Uterus (tissue), 4 donors: ENCODE results near the gene ARHGAP31. TPM values are rescaled to one million over a fixed set of nuclear protein-coding genes. Genes with fewer than 3 reads are reported as not detected.
"Not testable (repeated sequence)": the region's sequence is repeated elsewhere in the genome, so short reads cannot be mapped to it uniquely, and the experiment has no call there.

ENCODE experiments used
- DNase-seq, 2 donors: peaks; one replicate each; pipeline ENCODE4 v3.0.0-alpha.2; 2019 to 2020
- H3K27ac ChIP-seq, 2 donors: fragments of 200-600 bp; sonication (generic); 1 replicate in 1 of 2; 2 replicates in 1 of 2; pipeline ENCODE4 v1.5.1; 2016 to 2018
- H3K27me3 ChIP-seq, 2 donors: fragments of 200-600 bp; sonication (generic); one replicate each; pipeline ENCODE4 v1.5.1; 2018 to 2019; ENCODE audit warnings: control low read depth in 1 of 2
- H3K36me3 ChIP-seq, 2 donors: fragments of 200-600 bp; sonication (generic); one replicate each; pipeline ENCODE4 v1.5.1; 2019; ENCODE audit warnings: control low read depth in 1 of 2
- H3K4me1 ChIP-seq, 2 donors: fragments of 200-600 bp; sonication (generic); one replicate each; pipeline ENCODE4 v1.5.1; 2018 to 2019; ENCODE audit warnings: control low read depth in 1 of 2
- H3K4me3 ChIP-seq, 2 donors: fragments of 200-600 bp; sonication (generic); 1 replicate in 1 of 2; 2 replicates in 1 of 2; pipeline ENCODE4 v1.5.1; 2018 to 2019; ENCODE audit warnings: mild to moderate bottlenecking in 1 of 2
- H3K9me3 ChIP-seq, 2 donors: fragments of 200-600 bp; sonication (generic); one replicate each; pipeline ENCODE4 v1.5.1; 2019; ENCODE audit warnings: control low read depth in 1 of 2
- POLR2A ChIP-seq, 2 donors: fragments of 450-650 bp; IDR thresholded peaks; one replicate each; pipeline ENCODE4 v1.6.1; 2016; ENCODE audit warnings: antibody characterized with exemption in 2 of 2, mild to moderate bottlenecking in 1 of 2, moderate library complexity in 1 of 2
- intact Hi-C: fragments of 100-400 bp; cut with DNase I; formaldehyde crosslinking; loops from one replicate; pipeline ENCODE4 v1.15.1; 2023; ENCODE audit warnings: low total_unique reads
- total RNA-seq, 4 donors: library from RNA; depleted of rRNA in 3 of 4; stranded (reverse); fragments of >200 nt in 3 of 4; gene quantifications; one replicate each; pipeline versions ENCODE4 v1.1.0 to v1.2.4, GENCODE V29; 2014 to 2023
- TF ChIP-seq, protein P1 (sequence below), 4 experiments: fragments of 200-600 bp in 2 of 4; fragments of 450-650 bp in 2 of 4; sonication (generic) in 2 of 4; IDR thresholded peaks; one replicate each; pipeline ENCODE4 v1.5.1; 2016 to 2019; ENCODE audit warnings: antibody characterized with exemption in 4 of 4, mild to moderate bottlenecking in 2 of 4, moderate library complexity in 1 of 4
- donor health status: DM: yes; HTN: yes; CAD: no.

ARHGAP31 gene
- total RNA-seq, 4 donors from 2014 or later, result 17.6 to 53.2 (median 29.4) TPM

DNA sequence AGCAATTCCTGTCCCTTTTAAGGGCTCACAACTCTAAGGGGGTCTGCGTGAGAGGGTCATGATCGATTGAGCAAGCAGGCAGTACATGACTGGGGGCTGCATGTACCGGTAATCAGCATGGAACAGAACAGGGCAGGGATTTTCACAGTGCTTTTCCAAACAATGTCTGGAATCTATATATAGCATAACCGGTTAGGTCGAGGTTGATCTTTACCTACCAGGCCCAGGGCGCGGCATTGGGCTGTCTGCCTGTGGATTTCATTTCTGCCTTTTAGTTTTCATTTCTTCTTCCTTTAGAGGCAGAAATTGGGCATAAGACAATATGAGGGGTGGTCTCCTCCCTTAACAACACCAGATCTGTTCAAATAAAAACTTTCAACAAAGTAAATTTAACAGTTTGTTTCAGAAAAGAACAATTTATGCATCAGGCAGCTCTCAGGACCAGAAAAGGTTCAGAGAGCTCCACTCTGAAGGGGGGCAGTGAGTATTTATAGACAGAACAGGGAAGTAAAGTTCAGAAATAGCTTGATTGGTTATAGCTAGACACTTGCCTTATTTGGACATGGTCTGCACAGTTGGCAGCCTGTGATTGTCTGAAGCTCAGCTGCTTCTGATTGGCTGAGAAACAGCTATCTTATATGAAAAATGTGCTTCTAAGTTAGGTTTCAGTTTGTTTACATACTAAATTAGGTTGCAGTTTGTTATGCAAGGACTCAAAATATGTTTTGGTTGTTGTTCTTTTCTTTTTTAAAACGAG lies 36.4 kb upstream of the ARHGAP31 start:
- no peaks in the 10 kb centered on the region for H3K27me3 ChIP-seq
- TF ChIP-seq, protein P1, sequence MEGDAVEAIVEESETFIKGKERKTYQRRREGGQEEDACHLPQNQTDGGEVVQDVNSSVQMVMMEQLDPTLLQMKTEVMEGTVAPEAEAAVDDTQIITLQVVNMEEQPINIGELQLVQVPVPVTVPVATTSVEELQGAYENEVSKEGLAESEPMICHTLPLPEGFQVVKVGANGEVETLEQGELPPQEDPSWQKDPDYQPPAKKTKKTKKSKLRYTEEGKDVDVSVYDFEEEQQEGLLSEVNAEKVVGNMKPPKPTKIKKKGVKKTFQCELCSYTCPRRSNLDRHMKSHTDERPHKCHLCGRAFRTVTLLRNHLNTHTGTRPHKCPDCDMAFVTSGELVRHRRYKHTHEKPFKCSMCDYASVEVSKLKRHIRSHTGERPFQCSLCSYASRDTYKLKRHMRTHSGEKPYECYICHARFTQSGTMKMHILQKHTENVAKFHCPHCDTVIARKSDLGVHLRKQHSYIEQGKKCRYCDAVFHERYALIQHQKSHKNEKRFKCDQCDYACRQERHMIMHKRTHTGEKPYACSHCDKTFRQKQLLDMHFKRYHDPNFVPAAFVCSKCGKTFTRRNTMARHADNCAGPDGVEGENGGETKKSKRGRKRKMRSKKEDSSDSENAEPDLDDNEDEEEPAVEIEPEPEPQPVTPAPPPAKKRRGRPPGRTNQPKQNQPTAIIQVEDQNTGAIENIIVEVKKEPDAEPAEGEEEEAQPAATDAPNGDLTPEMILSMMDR (IDR thresholded peaks at IDR 0.05), result no peak
- TF ChIP-seq POLR2A (IDR thresholded peaks at IDR 0.05), result no peak
- H3K9me3 ChIP-seq, result no peaks in the 10 kb centered on the region
- no peak overlapping the region for H3K4me3 ChIP-seq
- H3K27ac ChIP-seq, result no peak overlapping the region
- H3K36me3 ChIP-seq, result no peaks in the 10 kb centered on the region
- intact Hi-C loops, result no loop called here
- no peaks in the 10 kb centered on the region for H3K4me1 ChIP-seq
- no peak for DNase-seq

DNA sequence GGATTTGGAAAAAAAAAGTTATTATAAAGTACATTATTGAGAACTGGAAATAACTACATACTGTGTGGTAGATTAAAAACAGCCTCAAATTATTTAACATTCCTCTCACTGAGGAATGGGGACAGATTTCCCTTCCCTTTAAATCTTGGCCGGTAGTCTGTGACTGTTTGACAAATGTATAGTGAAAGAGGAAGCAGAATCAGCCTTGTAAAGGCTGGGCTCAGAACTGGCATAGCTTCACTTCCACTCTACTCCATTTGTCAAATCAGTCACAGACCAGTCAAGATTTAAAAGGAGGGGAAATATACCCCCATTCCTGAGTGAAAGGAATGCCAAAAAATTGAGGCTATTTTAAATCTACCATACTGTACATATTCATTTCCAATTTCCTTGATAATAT lies 35.3 kb upstream of the ARHGAP31 start:
- no peaks in the 10 kb centered on the region for H3K4me1 ChIP-seq
- no peak for TF ChIP-seq POLR2A (IDR thresholded peaks at IDR 0.05)
- TF ChIP-seq, protein P1 (IDR thresholded peaks at IDR 0.05), result no peak
- H3K36me3 ChIP-seq, result no peaks in the 10 kb centered on the region
- H3K9me3 ChIP-seq, result no peaks in the 10 kb centered on the region
- no peaks in the 10 kb centered on the region for H3K27me3 ChIP-seq
- H3K4me3 ChIP-seq, result no peak overlapping the region
- intact Hi-C loops, result no loop called here
- no peak overlapping the region for H3K27ac ChIP-seq
- no peak for DNase-seq

DNA sequence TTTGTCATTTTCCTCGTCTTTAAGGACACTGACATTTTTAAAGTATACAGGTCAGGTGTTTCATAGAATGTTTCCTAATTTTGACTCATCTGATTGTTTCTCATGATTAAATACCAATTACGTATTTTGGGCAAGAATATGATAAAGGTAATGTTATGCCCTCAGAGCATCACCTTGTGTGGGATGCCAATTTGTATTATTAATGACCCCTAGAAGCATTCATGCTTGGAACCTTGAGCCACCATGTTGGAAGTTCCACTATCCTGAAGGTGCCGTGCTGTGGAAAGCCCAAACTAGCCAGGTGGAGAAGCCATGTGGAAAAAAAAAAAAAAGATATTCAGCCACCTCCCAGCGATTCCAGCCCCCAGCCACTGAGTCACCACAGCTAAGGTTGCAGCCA lies 34.4 kb upstream of the ARHGAP31 start:
- intact Hi-C loops, result no loop called here
- TF ChIP-seq POLR2A (IDR thresholded peaks at IDR 0.05), result no peak
- TF ChIP-seq, protein P1 (IDR thresholded peaks at IDR 0.05), result no peak

DNA sequence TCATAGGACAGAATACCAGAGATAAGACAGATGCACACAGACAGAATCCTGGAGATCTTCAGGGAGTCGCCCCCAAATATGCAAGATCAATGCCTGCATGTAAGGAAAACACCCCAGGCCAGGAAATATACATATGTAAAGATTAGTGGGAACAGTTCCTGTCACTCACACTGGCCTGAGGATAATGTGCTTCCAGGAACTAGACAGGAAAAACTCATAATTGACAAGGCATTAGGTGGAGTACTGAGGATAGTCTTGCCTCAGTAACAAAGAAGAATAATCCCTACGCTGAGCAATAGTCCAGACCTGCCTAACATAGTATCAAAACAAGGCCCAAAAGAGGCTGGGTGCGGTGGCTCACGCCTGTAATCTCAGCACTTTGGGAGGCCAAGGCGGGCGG lies 33.1 kb upstream of the ARHGAP31 start:
- intact Hi-C loops, result no loop called here
- TF ChIP-seq POLR2A (IDR thresholded peaks at IDR 0.05), result no peak
- TF ChIP-seq, protein P1 (IDR thresholded peaks at IDR 0.05), result no peak
- Histone ChIP-seq H3K4me3 (no peak overlapping the region), H3K9me3 (no peaks in the 10 kb centered on the region), H3K36me3 (no peaks in the 10 kb centered on the region), H3K27me3 (no peaks in the 10 kb centered on the region), H3K4me1 (no peaks in the 10 kb centered on the region), H3K27ac (no peak overlapping the region)
- no peak for DNase-seq

More for the DNA sequence above, 34.4 kb upstream of the ARHGAP31 start:
- H3K36me3 ChIP-seq, result no peaks in the 10 kb centered on the region
- no peaks in the 10 kb centered on the region for H3K27me3 ChIP-seq
- DNase-seq, result no peak
- no peaks in the 10 kb centered on the region for H3K9me3 ChIP-seq
- H3K4me1 ChIP-seq, result no peaks in the 10 kb centered on the region
- H3K4me3 ChIP-seq, result no peak overlapping the region
- H3K27ac ChIP-seq, result no peak overlapping the region

DNA sequence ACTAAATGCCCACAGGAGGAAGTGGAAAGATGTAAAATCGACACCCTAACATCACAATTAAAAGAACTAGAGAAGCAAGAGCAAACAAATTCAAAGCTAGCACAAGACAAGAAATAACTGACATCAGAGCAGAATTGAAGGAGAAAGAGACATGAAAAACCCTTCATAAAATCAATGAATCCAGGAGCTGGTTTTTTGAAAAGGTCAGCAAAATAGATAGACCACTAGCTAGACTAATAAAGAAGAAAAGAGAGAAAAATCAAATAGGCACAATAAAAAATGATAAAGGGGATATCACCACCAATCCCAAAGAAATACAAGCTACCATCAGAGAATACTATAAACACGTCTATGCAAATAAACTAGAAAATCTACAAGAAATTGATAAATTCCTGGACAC lies 24.0 kb upstream of the ARHGAP31 start:
- H3K4me1 ChIP-seq, H3K9me3 ChIP-seq, intact Hi-C loops, H3K36me3 ChIP-seq, H3K27me3 ChIP-seq, H3K4me3 ChIP-seq, H3K27ac ChIP-seq, DNase-seq: not testable (repeated sequence)
